NCI-H187 treated with DMSO at 0.1 percent for 48 hours (cell line): Measurements from ENCODE around the gene GSTM4.
"Not testable (repeated sequence)": the region's sequence is repeated elsewhere in the genome, so short reads cannot be mapped to it uniquely, and the experiment has no call there.

Experiments
- DNase-seq: peaks from one replicate; lab custom pipeline; 2025; lab: John Stamatoyannopoulos, UW

The GSTM4 gene

GRCh38 chr1:109637446-109637845, 18.5 kb upstream of the GSTM4 start:
- DNase-seq = no peak

GRCh38 chr1:109639063-109639840, 16.6 kb upstream of the GSTM4 start:
- DNase-seq = no peak

- DNase-seq = no peak
Measured at GRCh38 chr1:109639841-109640184, 16.1 kb upstream of the GSTM4 start.

GRCh38 chr1:109640285-109640865, 15.5 kb upstream of the GSTM4 start:
- no peak for DNase-seq

GRCh38 chr1:109641078-109641740, 14.7 kb upstream of the GSTM4 start:
- DNase-seq = no peak

- DNase-seq = no peak
Measured at GRCh38 chr1:109641861-109642260, 14.0 kb upstream of the GSTM4 start.

GRCh38 chr1:109642626-109643025, 13.3 kb upstream of the GSTM4 start:
- DNase-seq = no peak

GRCh38 chr1:109643385-109644230, 12.3 kb upstream of the GSTM4 start:
- peak; percentile 32 for DNase-seq

GRCh38 chr1:109644670-109645069, 11.2 kb upstream of the GSTM4 start:
- DNase-seq = no peak

GRCh38 chr1:109649491-109649914, 6.4 kb upstream of the GSTM4 start:
- no peak for DNase-seq

- no peak for DNase-seq
Measured at GRCh38 chr1:109650609-109651008, 5.3 kb upstream of the GSTM4 start.

- no peak for DNase-seq
Measured at GRCh38 chr1:109652402-109652801, 3.5 kb upstream of the GSTM4 start.

- DNase-seq = no peak
Measured at GRCh38 chr1:109653306-109653705, 2.6 kb upstream of the GSTM4 start.

GRCh38 chr1:109654519-109654918, 1.4 kb upstream of the GSTM4 start:
- DNase-seq = no peak

GRCh38 chr1:109657395-109657794, 1.5 kb downstream of the GSTM4 start:
- DNase-seq = no peak

GRCh38 chr1:109657970-109658369, 2.1 kb downstream of the GSTM4 start:
- DNase-seq = no peak

GRCh38 chr1:109658533-109659042, 2.7 kb downstream of the GSTM4 start:
- no peak for DNase-seq

- no peak for DNase-seq
Measured at GRCh38 chr1:109659145-109659544, 3.2 kb downstream of the GSTM4 start.

GRCh38 chr1:109659997-109660690, 4.2 kb downstream of the GSTM4 start:
- DNase-seq = peak; percentile 81

- DNase-seq = not testable (repeated sequence)
Measured at GRCh38 chr1:109660691-109661026, 4.8 kb downstream of the GSTM4 start.

- DNase-seq = no peak
Measured at GRCh38 chr1:109661391-109661790, 5.5 kb downstream of the GSTM4 start.

GRCh38 chr1:109664671-109665070, 8.8 kb downstream of the GSTM4 start:
- DNase-seq = no peak
